MM.1S (cell line): ENCODE data around the gene TIMM17A.
"Not testable (repeated sequence)": the region's sequence is repeated elsewhere in the genome, so short reads cannot be mapped to it uniquely, and the experiment has no call there.

Experiments used
- CTCF ChIP-seq: fragments of 300-600 bp; sonication (generic); IDR thresholded peaks from 2 replicates; pipeline ENCODE4 v1.5.1; 2016; ENCODE audit warnings: antibody characterized with exemption, low read length, mixed read lengths
- EZH2 ChIP-seq: fragments of 300-600 bp; sonication (generic); optimal IDR thresholded peaks from 2 replicates; pipeline ENCODE3; 2017; ENCODE audit warnings: low read depth, mild to moderate bottlenecking, antibody characterized with exemption, low read length, mixed read lengths

DNA sequence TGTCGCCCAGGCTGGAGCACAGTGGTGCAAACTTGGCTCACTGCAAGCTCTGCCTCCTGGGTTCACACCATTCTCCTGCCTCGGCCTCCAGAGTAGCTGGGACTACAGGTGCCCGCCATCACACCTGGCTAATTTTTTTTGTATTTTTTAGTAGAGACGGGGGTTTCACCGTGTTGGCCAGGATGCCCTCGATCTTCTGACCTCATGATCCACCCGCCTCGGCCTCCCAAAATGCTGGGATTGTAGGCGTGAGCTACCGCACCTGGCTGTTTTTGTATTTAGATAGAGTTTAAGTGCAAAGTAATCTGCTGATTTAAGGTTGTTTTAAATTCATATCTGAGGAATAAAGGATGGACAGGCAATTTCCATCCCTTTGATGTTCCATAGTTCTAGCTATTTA lies 7.1 kb downstream of the TIMM17A start:
- TF ChIP-seq CTCF, EZH2: not testable (repeated sequence)
